GM06990 (cell line): ENCODE results near the gene OXA1L.

Experiments used
- DNase-seq: peaks from one replicate; pipeline ENCODE4 v3.0.0-alpha.2; 2011; ENCODE audit not compliant: insufficient read length; ENCODE audit errors: extremely low read depth
- H3K27me3 ChIP-seq: replicated peaks from 2 replicates; pipeline ENCODE4 v1.6.0; 2011; ENCODE audit warnings: low read length; ENCODE audit not compliant: control insufficient read depth, insufficient read depth
- H3K36me3 ChIP-seq: 2 replicates; pipeline ENCODE4 v1.5.1; 2011; ENCODE audit warnings: low read length; ENCODE audit not compliant: control insufficient read depth, insufficient read depth
- H3K4me3 ChIP-seq: replicated peaks from 2 replicates; pipeline ENCODE4 v1.5.1; 2011; ENCODE audit warnings: low read depth, mild to moderate bottlenecking, control low read depth, low read length
- TF ChIP-seq, protein P1 (sequence below): IDR thresholded peaks from 2 replicates; pipeline ENCODE4 v1.5.1; 2011; ENCODE audit warnings: low read length, control low read depth, mild to moderate bottlenecking, inconsistent platforms; ENCODE audit not compliant: insufficient read depth, poor library complexity, severe bottlenecking

Gene OXA1L

DNA sequence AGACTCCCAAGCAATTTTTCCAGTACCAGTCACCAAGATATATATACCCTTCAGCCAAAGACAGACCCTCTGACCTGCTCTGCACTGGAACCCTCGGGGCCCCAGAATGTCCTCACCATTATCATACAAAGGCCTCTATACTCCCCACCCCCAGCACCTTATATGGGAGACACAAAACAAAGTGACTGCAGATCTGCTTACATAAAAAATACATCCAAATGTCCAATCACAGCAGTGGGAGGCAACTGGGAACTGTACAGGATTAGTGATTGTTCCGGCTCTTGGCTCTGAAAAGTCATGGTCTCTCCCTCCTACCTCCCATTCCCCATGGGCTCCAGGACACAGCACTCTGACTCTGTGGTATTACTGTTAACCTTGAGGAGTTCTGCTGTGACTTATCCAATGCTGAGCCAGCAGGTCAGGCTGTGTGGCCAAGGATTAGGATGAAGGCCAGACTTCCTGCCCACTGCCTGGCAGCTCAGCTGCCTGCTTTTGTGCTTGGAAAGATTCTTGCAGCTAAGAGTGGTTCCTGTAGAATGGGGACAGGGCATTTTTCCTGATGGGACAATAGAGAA is 13.7 kb downstream of the OXA1L start:
- no peaks in the 10 kb centered on the region for H3K36me3 ChIP-seq
- TF ChIP-seq, protein P1, sequence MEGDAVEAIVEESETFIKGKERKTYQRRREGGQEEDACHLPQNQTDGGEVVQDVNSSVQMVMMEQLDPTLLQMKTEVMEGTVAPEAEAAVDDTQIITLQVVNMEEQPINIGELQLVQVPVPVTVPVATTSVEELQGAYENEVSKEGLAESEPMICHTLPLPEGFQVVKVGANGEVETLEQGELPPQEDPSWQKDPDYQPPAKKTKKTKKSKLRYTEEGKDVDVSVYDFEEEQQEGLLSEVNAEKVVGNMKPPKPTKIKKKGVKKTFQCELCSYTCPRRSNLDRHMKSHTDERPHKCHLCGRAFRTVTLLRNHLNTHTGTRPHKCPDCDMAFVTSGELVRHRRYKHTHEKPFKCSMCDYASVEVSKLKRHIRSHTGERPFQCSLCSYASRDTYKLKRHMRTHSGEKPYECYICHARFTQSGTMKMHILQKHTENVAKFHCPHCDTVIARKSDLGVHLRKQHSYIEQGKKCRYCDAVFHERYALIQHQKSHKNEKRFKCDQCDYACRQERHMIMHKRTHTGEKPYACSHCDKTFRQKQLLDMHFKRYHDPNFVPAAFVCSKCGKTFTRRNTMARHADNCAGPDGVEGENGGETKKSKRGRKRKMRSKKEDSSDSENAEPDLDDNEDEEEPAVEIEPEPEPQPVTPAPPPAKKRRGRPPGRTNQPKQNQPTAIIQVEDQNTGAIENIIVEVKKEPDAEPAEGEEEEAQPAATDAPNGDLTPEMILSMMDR: no peak
- DNase-seq: no peak

DNA sequence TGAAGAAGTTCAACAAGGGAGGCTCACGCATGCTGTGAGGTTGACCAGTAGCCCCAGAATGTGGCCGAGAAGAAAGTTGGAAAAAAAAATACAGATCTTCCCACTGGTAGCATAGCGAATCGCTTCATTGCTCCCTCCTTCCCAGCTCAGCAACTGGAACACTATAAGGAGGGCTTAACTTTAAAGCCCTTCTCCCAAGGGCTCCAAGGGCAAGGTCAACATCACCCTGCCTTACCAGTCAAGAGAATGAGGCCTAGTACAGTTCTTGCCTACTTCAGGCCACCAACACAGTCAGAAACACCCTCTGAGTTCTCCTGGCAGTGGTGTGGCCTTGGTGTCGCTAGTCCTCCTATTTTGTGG is 14.4 kb downstream of the OXA1L start:
- H3K27me3 ChIP-seq: no peaks in the 10 kb centered on the region
- no peaks in the 10 kb centered on the region for H3K36me3 ChIP-seq
- TF ChIP-seq, protein P1: no peak
- no peak for DNase-seq
- no peak overlapping the region for H3K4me3 ChIP-seq

More for the DNA sequence above, 13.7 kb downstream of the OXA1L start:
- Histone ChIP-seq H3K4me3 (no peak overlapping the region), H3K27me3 (no peaks in the 10 kb centered on the region)

GRCh38 chr14:22781301-22781991 is 15.0 kb downstream of the OXA1L start:
- Histone ChIP-seq H3K4me3 (no peak overlapping the region), H3K27me3 (no peaks in the 10 kb centered on the region), H3K36me3 (no peaks in the 10 kb centered on the region)
- DNase-seq: no peak
- TF ChIP-seq, protein P1: no peak

- Histone ChIP-seq H3K4me3 (no peak overlapping the region), H3K36me3 (no peaks in the 10 kb centered on the region; the same call in 1 of the 2 replicates), H3K27me3 (no peaks in the 10 kb centered on the region)
- TF ChIP-seq, protein P1: no peak
- DNase-seq: no peak
Observed at GRCh38 chr14:22786685-22787084, 20.2 kb downstream of the OXA1L start.

DNA sequence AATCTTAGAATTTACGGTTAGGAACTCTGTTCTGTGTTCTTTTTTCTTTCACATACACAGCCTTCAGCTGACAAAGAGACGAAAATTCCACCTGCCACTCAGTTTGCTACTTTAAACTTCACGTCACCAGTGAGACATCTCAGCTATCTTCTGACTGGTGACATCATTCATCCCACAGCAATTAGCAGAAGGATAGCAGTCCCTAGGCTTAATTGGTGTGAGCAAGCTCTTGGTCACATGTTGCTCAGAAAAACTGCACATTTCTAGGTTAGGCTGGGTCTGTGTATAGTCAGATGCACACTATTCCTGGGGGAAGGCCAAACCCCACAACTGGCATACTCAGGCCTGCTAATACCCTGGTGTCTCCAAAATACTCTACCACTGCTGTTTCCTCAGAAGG is 24.8 kb downstream of the OXA1L start:
- Histone ChIP-seq H3K4me3 (no peak overlapping the region), H3K36me3 (no peaks in the 10 kb centered on the region; the same call in 1 of the 2 replicates), H3K27me3 (no peaks in the 10 kb centered on the region)
- TF ChIP-seq, protein P1: no peak
- DNase-seq: no peak
